ENCODE results near the gene CYS1.

Gene CYS1

DNA sequence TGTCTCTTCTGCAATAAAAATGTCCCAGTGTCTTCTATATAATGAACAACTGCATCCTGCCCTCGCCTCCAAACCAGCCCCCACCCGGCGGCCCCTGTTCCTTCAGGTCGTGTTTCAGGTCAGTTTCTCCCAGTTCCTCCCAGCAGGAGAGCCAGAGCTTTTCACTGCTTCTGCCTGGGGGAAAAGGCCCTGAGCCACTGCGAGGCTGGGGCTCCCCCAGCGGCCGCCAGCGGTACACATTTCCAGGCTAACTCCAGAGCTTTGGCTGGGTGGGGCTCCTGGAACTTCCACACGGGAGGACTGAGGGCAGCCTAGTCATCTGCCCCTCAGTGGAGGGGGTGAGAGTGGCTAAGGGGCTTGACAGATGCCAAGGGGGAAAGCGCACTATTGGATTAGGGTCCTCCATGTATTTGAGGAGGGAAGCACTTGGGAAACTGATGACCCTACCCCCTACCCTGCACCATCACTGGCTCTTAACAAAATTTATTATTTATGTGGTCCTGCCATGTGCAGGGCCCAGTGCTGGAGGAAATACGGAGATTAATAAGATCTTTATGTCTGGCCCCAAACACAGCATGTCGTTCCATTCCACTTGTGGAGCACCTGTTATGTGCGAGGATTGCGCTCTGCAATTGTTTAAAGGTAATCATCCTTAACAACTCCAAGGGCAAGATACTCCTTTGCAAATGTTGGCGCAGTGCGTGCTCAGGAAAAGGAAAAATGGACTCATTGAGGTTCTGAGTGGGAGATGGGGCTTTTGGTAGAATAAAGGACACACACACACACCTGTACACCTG is 17.3 kb upstream of the CYS1 start:
- Histone ChIP-seq H3K9me3 (ENCODE audit: low read length) (0 out of 2 replicates have a peak, but pooled peaks cover 1% of the 10 kb centered on the region), H3K4me1 (ENCODE audit: insufficient read depth, low read length, severe bottlenecking) (no peaks in the 10 kb centered on the region), H3K79me2 (ENCODE audit: insufficient read depth, low read length) (no peaks in the 10 kb centered on the region), H3K27ac (ENCODE audit: low read depth, low read length, poor library complexity, severe bottlenecking) (no peak overlapping the region), H3F3A (ENCODE audit: insufficient read depth, low read length) (no peaks in the 10 kb centered on the region), H3K4me3 (ENCODE audit: low read depth, low read length, poor library complexity, severe bottlenecking) (no peak overlapping the region), H3K4me2 (ENCODE audit: low read length) (no peak overlapping the region), H3K36me3 (ENCODE audit: insufficient read depth, low read length) (no peaks in the 10 kb centered on the region), H3K9ac (ENCODE audit: low read length) (no peak overlapping the region), H3K9me2 (ENCODE audit: low read depth, low read length) (no peaks in the 10 kb centered on the region), H3K27me3 (ENCODE audit: insufficient read depth, low read length) (peaks cover 12% of the 10 kb centered on the region), H2AFZ (ENCODE audit: low read length) (no peak overlapping the region), H4K20me1 (ENCODE audit: insufficient read depth, low read length) (no peaks in the 10 kb centered on the region)
- TF ChIP-seq, protein P1, sequence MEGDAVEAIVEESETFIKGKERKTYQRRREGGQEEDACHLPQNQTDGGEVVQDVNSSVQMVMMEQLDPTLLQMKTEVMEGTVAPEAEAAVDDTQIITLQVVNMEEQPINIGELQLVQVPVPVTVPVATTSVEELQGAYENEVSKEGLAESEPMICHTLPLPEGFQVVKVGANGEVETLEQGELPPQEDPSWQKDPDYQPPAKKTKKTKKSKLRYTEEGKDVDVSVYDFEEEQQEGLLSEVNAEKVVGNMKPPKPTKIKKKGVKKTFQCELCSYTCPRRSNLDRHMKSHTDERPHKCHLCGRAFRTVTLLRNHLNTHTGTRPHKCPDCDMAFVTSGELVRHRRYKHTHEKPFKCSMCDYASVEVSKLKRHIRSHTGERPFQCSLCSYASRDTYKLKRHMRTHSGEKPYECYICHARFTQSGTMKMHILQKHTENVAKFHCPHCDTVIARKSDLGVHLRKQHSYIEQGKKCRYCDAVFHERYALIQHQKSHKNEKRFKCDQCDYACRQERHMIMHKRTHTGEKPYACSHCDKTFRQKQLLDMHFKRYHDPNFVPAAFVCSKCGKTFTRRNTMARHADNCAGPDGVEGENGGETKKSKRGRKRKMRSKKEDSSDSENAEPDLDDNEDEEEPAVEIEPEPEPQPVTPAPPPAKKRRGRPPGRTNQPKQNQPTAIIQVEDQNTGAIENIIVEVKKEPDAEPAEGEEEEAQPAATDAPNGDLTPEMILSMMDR (IDR thresholded peaks at IDR 0.05; ENCODE audit: low read length) = peak; percentile 81
- no peak for TF ChIP-seq EZH2 (IDR thresholded peaks at IDR 0.05; ENCODE audit: borderline replicate concordance, low read length)

DNA sequence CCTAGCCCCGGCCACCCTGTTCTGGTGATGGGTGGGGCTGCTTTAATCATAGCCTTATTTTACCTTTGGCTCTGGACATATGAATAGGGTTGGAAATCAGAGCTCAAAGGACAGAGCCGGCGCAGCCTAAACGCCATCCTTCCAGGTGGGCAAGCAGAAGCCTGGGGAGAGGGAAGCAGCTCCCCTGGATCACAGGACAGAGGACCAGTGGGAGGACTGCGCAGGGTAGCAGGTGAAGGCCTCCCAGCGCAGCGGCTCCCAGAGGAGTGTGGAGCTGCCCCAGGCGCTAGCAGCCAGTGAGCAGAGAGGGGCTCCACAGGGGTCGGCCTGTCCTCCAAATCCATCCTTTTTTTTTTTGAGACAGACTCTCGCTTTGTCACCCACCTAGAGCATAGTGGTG is 16.4 kb upstream of the CYS1 start:
- Histone ChIP-seq H3F3A (ENCODE audit: insufficient read depth, low read length) (no peaks in the 10 kb centered on the region), H4K20me1 (ENCODE audit: insufficient read depth, low read length) (no peaks in the 10 kb centered on the region), H3K4me3 (ENCODE audit: low read depth, low read length, poor library complexity, severe bottlenecking) (no peak overlapping the region), H3K36me3 (ENCODE audit: insufficient read depth, low read length) (no peaks in the 10 kb centered on the region), H3K9me3 (ENCODE audit: low read length) (0 out of 2 replicates have a peak, but pooled peaks cover 3% of the 10 kb centered on the region), H3K27ac (ENCODE audit: low read depth, low read length, poor library complexity, severe bottlenecking) (no peak overlapping the region), H3K79me2 (ENCODE audit: insufficient read depth, low read length) (no peaks in the 10 kb centered on the region), H2AFZ (ENCODE audit: low read length) (no peak overlapping the region), H3K4me1 (ENCODE audit: insufficient read depth, low read length, severe bottlenecking) (no peaks in the 10 kb centered on the region), H3K9me2 (ENCODE audit: low read depth, low read length) (no peaks in the 10 kb centered on the region), H3K9ac (ENCODE audit: low read length) (no peak overlapping the region), H3K27me3 (ENCODE audit: insufficient read depth, low read length) (peaks cover 15% of the 10 kb centered on the region), H3K4me2 (ENCODE audit: low read length) (no peak overlapping the region)
- TF ChIP-seq, protein P1 (IDR thresholded peaks at IDR 0.05; ENCODE audit: low read length) = no peak
- no peak for TF ChIP-seq EZH2 (IDR thresholded peaks at IDR 0.05; ENCODE audit: borderline replicate concordance, low read length)

DNA sequence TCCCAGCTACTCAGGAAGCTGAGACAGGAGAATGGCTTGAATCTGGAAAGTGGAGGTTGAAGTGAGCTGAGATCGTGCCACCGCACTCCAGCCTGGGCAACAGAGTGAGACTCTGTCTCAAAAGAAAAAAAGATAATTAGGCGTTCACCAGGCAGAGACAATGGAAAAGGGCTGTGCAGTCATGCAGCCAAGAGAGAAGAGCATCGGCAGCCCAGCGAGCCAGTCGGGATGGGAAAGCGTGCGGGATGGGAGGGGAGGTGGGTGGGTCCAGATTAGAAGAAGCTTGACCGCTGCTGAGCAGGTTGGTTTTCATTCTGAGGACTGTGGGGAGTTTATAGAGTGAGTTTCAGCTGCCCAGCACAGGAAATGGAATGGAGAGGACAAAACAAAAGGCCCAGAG is 15.0 kb upstream of the CYS1 start:
- H3K9me3 ChIP-seq (ENCODE audit: low read length) = 0 out of 2 replicates have a peak, but pooled peaks cover 3% of the 10 kb centered on the region
- no peaks in the 10 kb centered on the region for H3K9me2 ChIP-seq (ENCODE audit: low read depth, low read length)
- H3K4me2 ChIP-seq (ENCODE audit: low read length) = no peak overlapping the region
- H3K27ac ChIP-seq (ENCODE audit: low read depth, low read length, poor library complexity, severe bottlenecking) = no peak overlapping the region
- H4K20me1 ChIP-seq (ENCODE audit: insufficient read depth, low read length) = no peaks in the 10 kb centered on the region
- H3F3A ChIP-seq (ENCODE audit: insufficient read depth, low read length) = no peaks in the 10 kb centered on the region
- no peaks in the 10 kb centered on the region for H3K79me2 ChIP-seq (ENCODE audit: insufficient read depth, low read length)
- no peak for TF ChIP-seq EZH2 (IDR thresholded peaks at IDR 0.05; ENCODE audit: borderline replicate concordance, low read length)
- TF ChIP-seq, protein P1 (IDR thresholded peaks at IDR 0.05; ENCODE audit: low read length) = no peak
- no peak overlapping the region for H2AFZ ChIP-seq (ENCODE audit: low read length)
- no peak overlapping the region for H3K9ac ChIP-seq (ENCODE audit: low read length)
- no peak overlapping the region for H3K4me3 ChIP-seq (ENCODE audit: low read depth, low read length, poor library complexity, severe bottlenecking)
- H3K4me1 ChIP-seq (ENCODE audit: insufficient read depth, low read length, severe bottlenecking) = no peaks in the 10 kb centered on the region
- peaks cover 15% of the 10 kb centered on the region for H3K27me3 ChIP-seq (ENCODE audit: insufficient read depth, low read length)
- no peaks in the 10 kb centered on the region for H3K36me3 ChIP-seq (ENCODE audit: insufficient read depth, low read length)

All from OCI-LY1 (cell line).